DND-41 (cell line): ENCODE data around the gene TAS2R60.

Experiments used
- EZH2 ChIP-seq: IDR thresholded peaks from 3 replicates; pipeline ENCODE4 v1.6.1; 2012; ENCODE audit warnings: borderline replicate concordance, low read depth, mild to moderate bottlenecking, moderate library complexity, low read length, inconsistent platforms; ENCODE audit not compliant: severe bottlenecking
- TF ChIP-seq, protein P1 (sequence below): IDR thresholded peaks from 2 replicates; pipeline ENCODE4 v1.5.1; 2012; ENCODE audit warnings: borderline replicate concordance, low read length, moderate library complexity, mild to moderate bottlenecking; ENCODE audit not compliant: poor library complexity, severe bottlenecking; ENCODE audit errors: extremely low read depth

DNA sequence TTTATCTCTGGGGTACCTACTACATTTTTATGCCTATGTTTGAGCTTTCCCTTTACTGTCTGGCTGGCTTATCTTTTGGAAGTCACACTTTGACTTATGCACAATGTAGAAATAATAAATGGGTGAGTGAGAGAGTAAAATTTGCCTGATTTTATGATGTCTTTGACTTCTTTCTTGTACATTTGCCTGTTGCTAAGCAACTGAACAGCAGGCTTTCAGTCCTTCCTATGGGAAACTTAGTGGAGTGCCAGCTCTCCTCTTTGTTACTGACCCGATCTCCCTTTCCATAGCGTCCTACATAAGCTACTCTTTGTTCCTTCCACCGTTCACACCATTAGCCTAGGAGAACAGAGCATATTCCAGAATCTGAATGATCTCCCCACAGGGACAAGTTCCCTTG is 4.2 kb downstream of the TAS2R60 start:
- TF ChIP-seq, protein P1, sequence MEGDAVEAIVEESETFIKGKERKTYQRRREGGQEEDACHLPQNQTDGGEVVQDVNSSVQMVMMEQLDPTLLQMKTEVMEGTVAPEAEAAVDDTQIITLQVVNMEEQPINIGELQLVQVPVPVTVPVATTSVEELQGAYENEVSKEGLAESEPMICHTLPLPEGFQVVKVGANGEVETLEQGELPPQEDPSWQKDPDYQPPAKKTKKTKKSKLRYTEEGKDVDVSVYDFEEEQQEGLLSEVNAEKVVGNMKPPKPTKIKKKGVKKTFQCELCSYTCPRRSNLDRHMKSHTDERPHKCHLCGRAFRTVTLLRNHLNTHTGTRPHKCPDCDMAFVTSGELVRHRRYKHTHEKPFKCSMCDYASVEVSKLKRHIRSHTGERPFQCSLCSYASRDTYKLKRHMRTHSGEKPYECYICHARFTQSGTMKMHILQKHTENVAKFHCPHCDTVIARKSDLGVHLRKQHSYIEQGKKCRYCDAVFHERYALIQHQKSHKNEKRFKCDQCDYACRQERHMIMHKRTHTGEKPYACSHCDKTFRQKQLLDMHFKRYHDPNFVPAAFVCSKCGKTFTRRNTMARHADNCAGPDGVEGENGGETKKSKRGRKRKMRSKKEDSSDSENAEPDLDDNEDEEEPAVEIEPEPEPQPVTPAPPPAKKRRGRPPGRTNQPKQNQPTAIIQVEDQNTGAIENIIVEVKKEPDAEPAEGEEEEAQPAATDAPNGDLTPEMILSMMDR = no peak
- TF ChIP-seq EZH2 = no peak
